A549 (cell line): ENCODE results near the gene DOK7.

ENCODE experiments used
- CTCF ChIP-seq: fragments of >200 bp; sonication (Bioruptor Twin); formaldehyde crosslinking; IDR thresholded peaks from 3 replicates; pipeline ENCODE4 v1.5.1; 2016
- HDAC2 ChIP-seq: fragments of 200-600 bp; sonication (generic); IDR thresholded peaks from 2 replicates; pipeline ENCODE4 v1.6.1; 2016
- RNF2 ChIP-seq: fragments of 200-600 bp; sonication (generic); IDR thresholded peaks from 2 replicates; pipeline ENCODE4 v1.6.1; 2016; ENCODE audit warnings: low read depth, mild to moderate bottlenecking, antibody characterized with exemption, moderate library complexity, borderline replicate concordance

GRCh38 chr4:3462790-3463415 lies at the start of gene DOK7:
- TF ChIP-seq CTCF (no peak), HDAC2 (no peak), RNF2 (no peak)
